Stimulated activated naive CD4-positive, alpha-beta T cell treated with Interleukin-2 at 50 U/mL for 16 hours (primary cell): Measurements from ENCODE around the gene MED27.
"Not testable (repeated sequence)": the region's sequence is repeated elsewhere in the genome, so short reads cannot be mapped to it uniquely, and the experiment has no call there.

Experiments used
- DNase-seq: peaks from one replicate; lab custom pipeline; 2025; lab: John Stamatoyannopoulos, UW

The MED27 gene

GRCh38 chr9:131963072-131964030 lies 116.3 kb downstream of the MED27 start:
- DNase-seq: no peak

GRCh38 chr9:131961496-131961880 lies 118.2 kb downstream of the MED27 start:
- DNase-seq: no peak

DNA sequence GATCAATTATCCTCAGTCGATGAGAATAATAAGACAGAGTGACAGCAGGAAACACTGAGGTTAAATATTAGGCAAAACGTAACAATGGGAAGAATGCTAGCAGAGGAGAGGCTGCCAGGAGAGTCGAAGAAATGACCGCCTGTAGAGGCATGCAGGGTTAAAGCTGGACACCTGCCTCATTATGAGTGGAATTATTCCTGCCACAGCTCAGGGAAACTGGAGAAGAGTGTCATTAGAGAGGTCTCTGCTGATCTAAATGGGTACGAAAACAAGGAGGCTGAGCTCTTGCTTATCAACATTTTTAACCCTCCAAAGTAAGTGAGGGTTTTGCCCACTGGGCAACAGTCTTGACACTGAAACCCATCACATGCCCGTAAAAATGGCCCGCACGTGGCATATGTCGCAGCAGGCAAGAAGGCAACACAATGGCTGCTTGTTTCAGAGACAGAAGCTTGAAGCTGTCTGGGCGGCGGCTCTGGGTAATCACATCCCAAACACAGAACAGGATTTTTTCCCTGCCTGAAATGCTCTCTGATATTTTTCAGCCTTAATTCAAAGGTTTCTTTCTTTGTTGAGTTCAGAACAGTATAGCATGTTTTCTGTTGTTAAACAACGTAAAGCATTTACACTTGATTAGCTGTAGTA lies 118.7 kb downstream of the MED27 start:
- no peak for DNase-seq

- DNase-seq: no peak
Measured at GRCh38 chr9:131960311-131960710, 119.4 kb downstream of the MED27 start.

- no peak for DNase-seq
Measured at GRCh38 chr9:131959887-131960286, 119.8 kb downstream of the MED27 start.

- no peak for DNase-seq
Measured at GRCh38 chr9:131959056-131959455, 120.6 kb downstream of the MED27 start.

DNA sequence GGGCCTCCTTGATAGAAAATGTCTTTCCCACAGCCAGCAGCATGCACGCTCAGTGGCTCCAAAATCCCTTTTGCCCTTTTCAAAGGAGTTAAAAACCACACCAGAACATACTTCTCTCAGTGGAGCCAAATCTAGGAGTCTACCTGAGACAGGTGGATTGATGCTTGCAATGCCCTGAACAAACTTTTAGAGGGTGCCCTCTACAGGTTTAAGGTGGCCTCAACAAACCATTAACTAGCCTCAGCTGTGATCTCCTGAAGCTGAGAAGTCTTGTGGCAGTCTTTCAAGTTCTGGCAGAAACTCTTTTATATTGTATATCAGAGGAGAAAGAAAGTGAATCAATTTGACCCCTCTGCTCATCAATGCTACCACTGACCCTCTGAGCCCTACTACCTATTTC lies 125.4 kb downstream of the MED27 start:
- no peak for DNase-seq

- no peak for DNase-seq
Measured at GRCh38 chr9:131951905-131952304, 127.8 kb downstream of the MED27 start.

DNA sequence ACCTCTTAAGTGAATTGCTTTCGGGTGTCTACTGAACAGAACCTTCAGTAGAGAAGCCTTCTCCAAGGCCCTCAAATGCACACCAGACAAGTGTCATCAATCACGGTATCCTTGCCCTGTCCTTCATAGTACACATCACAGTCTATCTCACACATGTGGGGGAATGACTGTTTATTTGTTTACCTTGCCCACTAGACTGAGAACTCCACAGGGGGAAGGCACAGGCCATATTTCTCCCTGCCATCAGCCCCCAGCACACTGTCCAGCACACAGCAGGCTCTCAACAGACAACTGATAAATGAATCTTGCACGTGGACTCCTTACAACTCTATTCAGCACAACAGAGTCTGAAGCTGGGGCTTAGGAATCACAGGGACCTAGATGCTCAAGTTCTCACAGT lies 128.5 kb downstream of the MED27 start:
- no peak for DNase-seq

DNA sequence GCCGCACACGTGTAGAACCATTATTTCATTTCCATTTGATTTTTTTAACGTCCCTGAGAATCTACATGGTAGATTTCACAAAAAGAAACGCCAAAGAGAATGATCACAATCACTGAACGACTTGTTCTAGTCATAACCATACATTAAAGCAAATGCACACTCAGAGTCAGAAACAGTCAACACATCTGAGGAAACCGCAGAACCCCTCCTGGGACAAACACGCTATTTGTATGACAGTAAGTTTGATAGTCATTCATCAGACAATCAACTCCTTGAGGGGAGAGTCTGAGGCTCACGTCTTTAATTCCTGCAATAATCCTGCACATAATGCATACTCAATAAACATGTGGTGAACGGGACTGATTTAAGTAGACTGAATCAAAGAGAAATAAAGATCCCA lies 129.2 kb downstream of the MED27 start:
- no peak for DNase-seq

- no peak for DNase-seq
Measured at GRCh38 chr9:131946180-131946579, 133.5 kb downstream of the MED27 start.

DNA sequence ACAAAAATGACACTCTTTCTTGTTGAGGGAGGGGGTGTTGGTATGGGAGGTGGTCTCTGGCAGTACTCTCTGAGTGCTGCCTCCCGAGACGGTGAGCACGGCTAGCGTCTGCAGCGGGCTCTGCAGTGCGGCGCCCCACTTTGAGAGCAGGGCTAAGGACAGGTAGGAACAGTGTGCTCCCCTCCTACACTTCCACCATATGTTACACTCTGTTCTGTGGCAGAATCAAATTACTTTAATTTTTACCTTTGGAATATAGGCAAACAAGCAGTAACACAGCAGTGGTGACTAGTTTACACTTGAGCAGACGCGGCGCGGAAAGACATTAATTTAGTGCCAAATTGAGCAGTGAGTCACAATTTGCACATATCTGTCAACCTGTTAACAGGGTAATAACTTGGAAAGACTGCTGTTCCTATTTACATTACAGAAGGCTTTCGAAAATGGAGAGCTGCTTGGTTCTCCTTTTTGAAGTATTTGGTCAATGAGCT lies 136.3 kb downstream of the MED27 start:
- no peak for DNase-seq

- no peak for DNase-seq
Measured at GRCh38 chr9:131942146-131942720, 137.4 kb downstream of the MED27 start.

GRCh38 chr9:131937451-131937850 lies 142.2 kb downstream of the MED27 start:
- no peak for DNase-seq

DNA sequence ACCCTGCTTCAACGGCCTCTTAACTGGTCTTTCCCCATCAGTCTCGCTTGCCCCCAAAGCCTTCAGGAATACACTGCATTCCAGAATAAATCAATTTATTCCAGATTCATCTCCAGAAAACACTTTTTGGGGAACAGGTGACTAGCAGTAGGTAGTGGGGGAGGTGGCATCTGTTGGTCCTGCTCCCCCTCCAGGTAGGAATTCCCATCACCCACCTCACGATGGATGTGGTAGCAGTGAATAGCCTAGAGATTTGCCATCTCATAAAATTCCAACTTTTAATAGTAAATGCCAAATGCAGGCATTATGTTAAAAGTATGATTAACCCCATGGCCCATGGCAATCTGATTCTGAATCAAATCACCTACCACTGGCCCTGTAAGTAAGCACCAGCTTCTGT lies 142.7 kb downstream of the MED27 start:
- DNase-seq: no peak

GRCh38 chr9:131934673-131935072 lies 145.0 kb downstream of the MED27 start:
- DNase-seq: no peak

GRCh38 chr9:131927091-131927490 lies 152.6 kb downstream of the MED27 start:
- no peak for DNase-seq

DNA sequence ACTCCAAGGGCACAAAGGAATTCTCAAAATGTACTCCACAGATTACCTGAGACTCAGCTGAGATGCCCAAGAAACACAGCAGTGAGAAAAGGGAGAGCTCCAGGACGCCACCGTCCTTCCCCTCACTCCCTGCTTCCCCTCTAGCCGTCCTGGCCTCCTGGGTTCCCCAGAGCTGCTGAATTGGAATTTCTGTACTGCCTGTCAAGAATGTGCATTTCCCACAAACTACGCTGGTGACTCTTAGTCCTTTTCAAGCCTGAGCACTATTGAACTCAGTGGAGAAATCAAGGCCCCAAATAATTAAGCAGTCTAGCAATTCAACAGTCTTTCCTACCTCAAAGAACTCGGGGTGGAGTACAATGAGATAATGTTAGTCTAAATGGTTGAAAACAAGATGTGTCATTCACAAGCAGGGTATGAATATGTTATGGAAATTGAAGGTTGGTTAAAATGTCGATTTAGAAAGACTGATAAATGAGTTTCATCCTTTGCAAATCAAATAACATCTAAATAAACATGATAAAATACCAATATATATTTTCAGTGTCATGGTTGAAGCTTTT lies 153.2 kb downstream of the MED27 start:
- DNase-seq: no peak

- DNase-seq: no peak
Measured at GRCh38 chr9:131925677-131926177, 153.9 kb downstream of the MED27 start.

DNA sequence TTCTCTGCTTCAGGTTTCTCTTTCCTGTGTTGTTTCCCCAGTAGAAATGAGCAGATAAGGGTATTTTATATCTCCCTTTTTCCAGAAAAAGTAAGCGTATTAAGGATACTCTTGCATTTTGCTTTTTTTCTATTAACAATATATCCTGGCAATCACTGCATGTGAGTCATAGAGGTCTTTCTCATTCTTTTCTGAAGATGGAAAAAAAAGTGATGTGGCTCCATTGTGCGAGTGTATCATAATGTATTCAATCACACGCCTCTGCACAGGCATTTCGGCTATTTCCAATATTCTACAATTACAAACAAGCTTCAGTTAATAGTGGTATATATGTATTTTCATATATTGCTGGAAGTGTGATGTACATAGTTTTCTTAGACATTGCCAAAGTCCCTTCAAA lies 155.9 kb downstream of the MED27 start:
- DNase-seq: no peak

- no peak for DNase-seq
Measured at GRCh38 chr9:131923132-131923671, 156.5 kb downstream of the MED27 start.

- not testable (repeated sequence) for DNase-seq
Measured at GRCh38 chr9:131921635-131922034, 158.0 kb downstream of the MED27 start.
